H9 (cell line): ENCODE results near the gene NSUN2. TPM values are rescaled to one million over a fixed set of nuclear protein-coding genes. Genes with fewer than 3 reads are reported as not detected.
A peak's percentile ranks its signal among the peaks of the same experiment; 100 is the strongest.

Source experiments
- DNase-seq: peaks from one replicate; pipeline ENCODE4 v3.0.0-alpha.2; 2017
- H2AFZ ChIP-seq: one replicate; pipeline ENCODE4 v1.6.1; 2013; ENCODE audit warnings: mild to moderate bottlenecking, low read length, control low read depth, moderate library complexity
- H2AK5ac ChIP-seq: 2 replicates; pipeline ENCODE4 v1.6.1; 2013; ENCODE audit warnings: low read length, control low read depth, mixed read lengths; ENCODE audit not compliant: insufficient read length
- H2BK120ac ChIP-seq: one replicate; pipeline ENCODE4 v1.6.1; 2013; ENCODE audit warnings: low read depth, mild to moderate bottlenecking, low read length, control low read depth, inconsistent platforms; ENCODE audit not compliant: poor library complexity, severe bottlenecking
- H2BK12ac ChIP-seq: 2 replicates; pipeline ENCODE4 v1.6.1; 2013; ENCODE audit warnings: low read length, control low read depth, mixed read lengths, low read depth; ENCODE audit not compliant: insufficient read length
- H2BK15ac ChIP-seq: 2 replicates; pipeline ENCODE4 v1.6.1; 2013; ENCODE audit warnings: low read depth, low read length, control low read depth
- H2BK20ac ChIP-seq: one replicate; pipeline ENCODE4 v1.6.1; 2013; ENCODE audit warnings: low read depth, mild to moderate bottlenecking, low read length, control low read depth, inconsistent platforms; ENCODE audit not compliant: poor library complexity, severe bottlenecking
- H2BK5ac ChIP-seq: 2 replicates; pipeline ENCODE4 v1.6.1; 2013; ENCODE audit warnings: low read length, control low read depth, mixed read lengths; ENCODE audit not compliant: insufficient read length
- H3K14ac ChIP-seq: 2 replicates; pipeline ENCODE4 v1.6.1; 2013; ENCODE audit warnings: low read length, control low read depth; ENCODE audit not compliant: insufficient read depth
- H3K18ac ChIP-seq: 2 replicates; pipeline ENCODE4 v1.6.1; 2013; ENCODE audit warnings: low read depth, mild to moderate bottlenecking, mixed read lengths, low read length, control low read depth; ENCODE audit not compliant: insufficient read length
- H3K23ac ChIP-seq: 2 replicates; pipeline ENCODE4 v1.6.1; 2013; ENCODE audit warnings: low read length, control low read depth, mixed read lengths, low read depth; ENCODE audit not compliant: insufficient read length
- H3K23me2 ChIP-seq: 2 replicates; pipeline ENCODE4 v1.6.1; 2013; ENCODE audit warnings: low read depth, mild to moderate bottlenecking, mixed read lengths, low read length, control low read depth; ENCODE audit not compliant: insufficient read length, poor library complexity, severe bottlenecking
- H3K27ac ChIP-seq: 2 replicates; pipeline ENCODE4 v1.5.1; 2013; ENCODE audit warnings: low read length, control low read depth, mixed read lengths, low read depth; ENCODE audit not compliant: insufficient read length
- H3K27me3 ChIP-seq: 2 replicates; pipeline ENCODE4 v1.6.1; 2013; ENCODE audit warnings: low read length, control low read depth, inconsistent platforms; ENCODE audit not compliant: insufficient read depth
- H3K4ac ChIP-seq: 2 replicates; pipeline ENCODE4 v1.6.1; 2013; ENCODE audit warnings: low read depth, mild to moderate bottlenecking, control low read depth, inconsistent platforms, low read length, moderate library complexity
- H3K4me1 ChIP-seq: 2 replicates; pipeline ENCODE4 v1.6.1; 2013; ENCODE audit warnings: low read length, control low read depth, inconsistent platforms; ENCODE audit not compliant: insufficient read depth
- H3K4me2 ChIP-seq: 2 replicates; pipeline ENCODE4 v1.6.1; 2013; ENCODE audit warnings: low read length, control low read depth, mixed read lengths; ENCODE audit not compliant: insufficient read length, insufficient read depth
- H3K56ac ChIP-seq: 2 replicates; pipeline ENCODE4 v1.6.1; 2013; ENCODE audit warnings: low read depth, mild to moderate bottlenecking, mixed read lengths, low read length, control low read depth; ENCODE audit not compliant: insufficient read length
- H3K79me1 ChIP-seq: 2 replicates; pipeline ENCODE4 v1.6.1; 2013; ENCODE audit warnings: low read depth, mild to moderate bottlenecking, moderate library complexity, low read length, control low read depth, inconsistent platforms; ENCODE audit not compliant: insufficient read depth, poor library complexity, severe bottlenecking
- H3K79me2 ChIP-seq: 2 replicates; pipeline ENCODE4 v1.6.1; 2013; ENCODE audit warnings: low read length, control low read depth, inconsistent platforms; ENCODE audit not compliant: insufficient read depth
- H3K9ac ChIP-seq: 2 replicates; pipeline ENCODE4 v1.6.1; 2013; ENCODE audit warnings: low read length, control low read depth, mixed read lengths; ENCODE audit not compliant: insufficient read length; ENCODE audit errors: extremely low read depth
- H3K9me3 ChIP-seq: one replicate; pipeline ENCODE4 v1.6.1; 2013; ENCODE audit warnings: low read depth, low read length, inconsistent platforms; ENCODE audit not compliant: control insufficient read depth
- H3T11ph ChIP-seq: one replicate; pipeline ENCODE4 v1.6.1; 2013; ENCODE audit warnings: mild to moderate bottlenecking, low read length, control low read depth, inconsistent platforms
- H4K20me1 ChIP-seq: one replicate; pipeline ENCODE4 v1.6.1; 2013; ENCODE audit not compliant: control insufficient read depth, insufficient read length, insufficient read depth
- H4K5ac ChIP-seq: 2 replicates; pipeline ENCODE4 v1.6.1; 2013; ENCODE audit warnings: low read depth, mild to moderate bottlenecking, mixed read lengths, low read length, control low read depth; ENCODE audit not compliant: insufficient read length
- H4K8ac ChIP-seq: replicated peaks from 2 replicates; pipeline ENCODE4 v1.6.1; 2013; ENCODE audit warnings: low read length, control low read depth, mixed read lengths, low read depth; ENCODE audit not compliant: insufficient read length
- H4K91ac ChIP-seq: 2 replicates; pipeline ENCODE4 v1.6.1; 2013; ENCODE audit warnings: low read depth, mild to moderate bottlenecking, moderate library complexity, mixed read lengths, low read length, control low read depth; ENCODE audit not compliant: insufficient read length
- H3K27ac Mint-ChIP-seq, 3 experiments: 2 replicates in 2 of 3; 3 replicates in 1 of 3; pipeline ENCODE4 v1.8.0; 2020 to 2021; ENCODE audit warnings: mixed read lengths in 3 of 3, mild to moderate bottlenecking in 1 of 3, moderate library complexity in 1 of 3
- H3K27me3 Mint-ChIP-seq: 2 replicates; pipeline ENCODE4 v1.8.0; 2021; ENCODE audit warnings: low read depth, mild to moderate bottlenecking, moderate library complexity, mixed read lengths
- H3K36me3 Mint-ChIP-seq, 3 experiments: 2 replicates in 2 of 3; 3 replicates in 1 of 3; pipeline ENCODE4 v1.8.0; 2020 to 2021; ENCODE audit warnings: low read depth in 3 of 3, mixed read lengths in 3 of 3; ENCODE audit not compliant: insufficient read depth in 1 of 3
- H3K4me1 Mint-ChIP-seq, 2 experiments: 2 replicates each; pipeline ENCODE4 v1.8.0; 2020; ENCODE audit warnings: mixed read lengths in 2 of 2
- H3K4me3 Mint-ChIP-seq, 2 experiments: 2 replicates in 1 of 2; 3 replicates in 1 of 2; pipeline ENCODE4 v1.8.0; 2020 to 2021; ENCODE audit warnings: mild to moderate bottlenecking in 2 of 2, mixed read lengths in 2 of 2, moderate library complexity in 1 of 2
- H3K9me3 Mint-ChIP-seq, 2 experiments: 2 replicates in 1 of 2; 3 replicates in 1 of 2; pipeline ENCODE4 v1.8.0; 2020; ENCODE audit warnings: mild to moderate bottlenecking in 2 of 2, mixed read lengths in 2 of 2, moderate library complexity in 1 of 2
- WGBS: extraction: QIAGEN DNeasy Blood & Tissue Kit; methylation state at CpG from one replicate; pipeline ENCODE4 v1.1.7; 2013; ENCODE audit warnings: missing lambda C conversion rate, low lambda C conversion rate, mixed read lengths; ENCODE audit not compliant: insufficient read length; ENCODE audit errors: extremely low coverage; 5-methylcytosine and 5-hydroxymethylcytosine counted together
- total RNA-seq: library from RNA; stranded (reverse); gene quantifications from 2 replicates; pipeline ENCODE4 v1.2.1, GENCODE V29; 2021
- TF ChIP-seq, protein P1 (sequence below): fragments of 200-600 bp; sonication (generic); conservative IDR thresholded peaks from 3 replicates; pipeline ENCODE4 v1.8.0; 2021; ENCODE audit warnings: antibody characterized with exemption, mild to moderate bottlenecking

NSUN2 gene
- total RNA-seq, 1 experiment from 2014 or later = 115 TPM

DNA sequence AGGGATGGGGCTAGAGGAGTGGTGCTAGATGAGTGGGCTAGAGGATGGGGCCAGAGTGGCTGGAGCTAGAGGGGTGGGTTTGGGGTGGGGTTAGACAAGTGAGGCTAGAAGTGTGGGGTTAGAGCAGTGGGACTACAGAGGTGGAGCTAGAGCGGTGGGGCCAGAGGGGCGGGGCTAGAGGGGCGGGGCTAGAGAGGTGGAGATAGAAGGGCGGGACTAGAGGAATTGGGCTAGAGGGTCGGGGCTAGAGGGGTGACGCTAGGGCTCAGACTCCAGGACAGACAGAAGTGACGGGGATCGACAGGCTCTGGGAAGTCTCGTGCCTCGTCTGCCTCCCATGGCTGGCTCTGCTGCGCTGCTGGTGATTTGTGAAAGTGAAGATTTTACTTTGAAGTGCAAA is 49.4 kb upstream of the NSUN2 start:
- no peak overlapping the region for H3K4me2 ChIP-seq
- WGBS = no CpG with 5 or more reads among the region's 11 CpGs
- no peak overlapping the region for H2BK120ac ChIP-seq
- H3K9me3 Mint-ChIP-seq = no peaks in the 10 kb centered on the region; a peak in 1 of 5 replicates
- H3K23me2 ChIP-seq = no peaks in the 10 kb centered on the region
- peaks cover 46% of the 10 kb centered on the region for H3K27me3 Mint-ChIP-seq
- no peak overlapping the region for H4K5ac ChIP-seq
- no peak overlapping the region for H2BK12ac ChIP-seq
- no peaks in the 10 kb centered on the region for H4K20me1 ChIP-seq
- H3T11ph ChIP-seq = no peak overlapping the region
- no peaks in the 10 kb centered on the region for H3K79me2 ChIP-seq
- H4K8ac ChIP-seq = no peak overlapping the region
- H3K14ac ChIP-seq = no peak overlapping the region
- no peak overlapping the region for H2AFZ ChIP-seq
- H3K27ac ChIP-seq = no peak overlapping the region
- H3K56ac ChIP-seq = no peak overlapping the region
- H3K9me3 ChIP-seq = no peaks in the 10 kb centered on the region
- no peaks in the 10 kb centered on the region for H3K79me1 ChIP-seq
- H3K18ac ChIP-seq = no peak overlapping the region
- H3K27ac Mint-ChIP-seq = no peak overlapping the region
- no peak overlapping the region for H2BK5ac ChIP-seq
- no peak overlapping the region for H2AK5ac ChIP-seq
- DNase-seq = peak; percentile 65
- no peak overlapping the region for H2BK20ac ChIP-seq
- H3K4me1 ChIP-seq = no peaks in the 10 kb centered on the region
- TF ChIP-seq, protein P1, sequence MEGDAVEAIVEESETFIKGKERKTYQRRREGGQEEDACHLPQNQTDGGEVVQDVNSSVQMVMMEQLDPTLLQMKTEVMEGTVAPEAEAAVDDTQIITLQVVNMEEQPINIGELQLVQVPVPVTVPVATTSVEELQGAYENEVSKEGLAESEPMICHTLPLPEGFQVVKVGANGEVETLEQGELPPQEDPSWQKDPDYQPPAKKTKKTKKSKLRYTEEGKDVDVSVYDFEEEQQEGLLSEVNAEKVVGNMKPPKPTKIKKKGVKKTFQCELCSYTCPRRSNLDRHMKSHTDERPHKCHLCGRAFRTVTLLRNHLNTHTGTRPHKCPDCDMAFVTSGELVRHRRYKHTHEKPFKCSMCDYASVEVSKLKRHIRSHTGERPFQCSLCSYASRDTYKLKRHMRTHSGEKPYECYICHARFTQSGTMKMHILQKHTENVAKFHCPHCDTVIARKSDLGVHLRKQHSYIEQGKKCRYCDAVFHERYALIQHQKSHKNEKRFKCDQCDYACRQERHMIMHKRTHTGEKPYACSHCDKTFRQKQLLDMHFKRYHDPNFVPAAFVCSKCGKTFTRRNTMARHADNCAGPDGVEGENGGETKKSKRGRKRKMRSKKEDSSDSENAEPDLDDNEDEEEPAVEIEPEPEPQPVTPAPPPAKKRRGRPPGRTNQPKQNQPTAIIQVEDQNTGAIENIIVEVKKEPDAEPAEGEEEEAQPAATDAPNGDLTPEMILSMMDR = no peak
- H3K4ac ChIP-seq = no peak overlapping the region
- no peak overlapping the region for H3K4me3 Mint-ChIP-seq
- H3K23ac ChIP-seq = no peak overlapping the region
- H3K4me1 Mint-ChIP-seq = peaks cover 2% of the 10 kb centered on the region in 2 experiments; a peak in 3 of 4 replicates
- no peak overlapping the region for H4K91ac ChIP-seq
- H2BK15ac ChIP-seq = no peak overlapping the region
- H3K9ac ChIP-seq = no peak overlapping the region
- H3K36me3 Mint-ChIP-seq = no peaks in the 10 kb centered on the region
- H3K27me3 ChIP-seq = no peaks in the 10 kb centered on the region; the same call in 1 of the 2 replicates
